ENCODE data around the gene PEAR1.

The PEAR1 gene

GRCh38 chr1:156941675-156942074 is 48.2 kb downstream of the PEAR1 start:
- DNase-seq (ENCODE audit: low spot score) = no peak

- DNase-seq (ENCODE audit: low spot score) = no peak
These were observed 48.7 kb downstream of the PEAR1 start for GRCh38 chr1:156942176-156942575.

GRCh38 chr1:156942576-156942975 is 49.1 kb downstream of the PEAR1 start:
- no peak for DNase-seq (ENCODE audit: low spot score)

GRCh38 chr1:156943756-156944155 is 50.2 kb downstream of the PEAR1 start:
- DNase-seq (ENCODE audit: low spot score) = no peak

DNA sequence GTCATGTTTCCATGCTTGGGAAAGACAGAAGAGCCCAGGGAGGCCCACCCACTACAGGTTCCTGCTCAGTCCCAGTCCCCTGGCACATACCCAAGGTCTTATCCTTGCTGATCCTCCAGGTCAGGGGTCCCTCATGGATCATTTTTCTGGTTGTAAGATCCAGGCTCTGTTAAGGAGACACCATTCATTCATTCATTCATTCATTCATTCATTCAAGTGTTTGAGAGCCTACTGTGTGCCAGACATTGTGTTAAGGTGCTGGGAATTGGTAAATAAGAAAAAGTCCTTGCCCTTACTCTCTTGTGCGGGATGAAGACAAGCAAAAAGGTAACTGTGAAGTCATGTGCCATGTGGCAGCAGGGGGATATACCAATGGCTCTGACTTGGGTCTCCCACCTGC is 50.8 kb downstream of the PEAR1 start:
- DNase-seq (ENCODE audit: low spot score) = no peak

GRCh38 chr1:156944848-156945247 is 51.3 kb downstream of the PEAR1 start:
- DNase-seq (ENCODE audit: low spot score) = no peak

- DNase-seq (ENCODE audit: low spot score) = no peak
These were observed 52.6 kb downstream of the PEAR1 start for GRCh38 chr1:156945881-156946661.

GRCh38 chr1:156947127-156947526 is 53.6 kb downstream of the PEAR1 start:
- DNase-seq (ENCODE audit: low spot score) = no peak

- no peak for DNase-seq (ENCODE audit: low spot score)
These were observed 54.5 kb downstream of the PEAR1 start for GRCh38 chr1:156947818-156948525.

GRCh38 chr1:156948708-156949107 is 55.2 kb downstream of the PEAR1 start:
- DNase-seq (ENCODE audit: low spot score) = peak; percentile 32

- no peak for DNase-seq (ENCODE audit: low spot score)
These were observed 55.6 kb downstream of the PEAR1 start for GRCh38 chr1:156949127-156949526.

- no peak for DNase-seq (ENCODE audit: low spot score)
These were observed 57.9 kb downstream of the PEAR1 start for GRCh38 chr1:156951371-156951770.

GRCh38 chr1:156953571-156953970 is 60.1 kb downstream of the PEAR1 start:
- DNase-seq (ENCODE audit: low spot score) = no peak

GRCh38 chr1:156956333-156956732 is 62.8 kb downstream of the PEAR1 start:
- no peak for DNase-seq (ENCODE audit: low spot score)

- no peak for DNase-seq (ENCODE audit: low spot score)
These were observed 64.1 kb downstream of the PEAR1 start for GRCh38 chr1:156957634-156958033.

DNA sequence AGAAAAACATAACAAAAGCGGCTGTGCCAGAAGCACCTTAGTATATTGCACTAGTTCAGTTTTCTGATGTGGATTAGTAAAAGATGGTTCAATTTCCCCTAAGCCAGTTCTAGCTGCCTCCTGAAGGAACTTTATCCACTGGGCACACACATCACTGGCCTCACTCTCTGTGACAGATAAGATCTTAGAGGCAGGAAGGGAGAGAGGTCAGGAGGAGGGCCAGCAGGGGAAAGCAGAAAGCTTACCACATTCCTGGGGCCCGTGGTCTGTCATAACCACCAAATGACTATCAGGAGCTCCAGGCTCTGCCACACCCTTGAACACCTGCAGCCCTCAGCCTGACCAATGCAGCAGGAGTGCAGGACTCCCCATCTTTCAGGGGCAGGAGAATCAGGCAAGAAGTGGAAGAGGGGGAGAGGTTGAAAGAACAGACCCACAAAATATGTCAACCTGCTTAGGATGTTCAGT is 64.8 kb downstream of the PEAR1 start:
- no peak for DNase-seq (ENCODE audit: low spot score)

- DNase-seq (ENCODE audit: low spot score) = peak; percentile 17
These were observed 65.9 kb downstream of the PEAR1 start for GRCh38 chr1:156959414-156959813.

GRCh38 chr1:156959925-156960324 is 66.4 kb downstream of the PEAR1 start:
- DNase-seq (ENCODE audit: low spot score) = no peak

DNA sequence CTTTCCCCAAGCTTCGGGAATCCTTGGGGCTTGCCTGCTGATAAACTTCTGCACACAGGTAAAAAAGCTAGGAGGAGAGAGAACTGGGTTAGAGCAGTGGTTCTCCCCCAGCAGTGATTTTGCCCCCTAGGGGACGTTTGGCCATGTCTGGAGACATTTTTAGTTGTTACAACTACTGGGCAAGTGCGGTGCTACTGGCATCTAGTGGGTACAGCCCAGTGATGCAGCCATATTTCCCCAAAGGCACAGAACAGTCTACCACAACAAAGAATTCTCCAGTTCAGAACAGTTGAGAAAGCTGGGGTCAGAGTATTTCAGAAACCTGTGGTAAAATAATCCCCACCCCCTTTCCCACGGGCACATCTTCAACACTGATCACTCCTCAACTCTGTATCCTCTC is 68.2 kb downstream of the PEAR1 start:
- DNase-seq (ENCODE audit: low spot score) = peak; percentile 88

DNA sequence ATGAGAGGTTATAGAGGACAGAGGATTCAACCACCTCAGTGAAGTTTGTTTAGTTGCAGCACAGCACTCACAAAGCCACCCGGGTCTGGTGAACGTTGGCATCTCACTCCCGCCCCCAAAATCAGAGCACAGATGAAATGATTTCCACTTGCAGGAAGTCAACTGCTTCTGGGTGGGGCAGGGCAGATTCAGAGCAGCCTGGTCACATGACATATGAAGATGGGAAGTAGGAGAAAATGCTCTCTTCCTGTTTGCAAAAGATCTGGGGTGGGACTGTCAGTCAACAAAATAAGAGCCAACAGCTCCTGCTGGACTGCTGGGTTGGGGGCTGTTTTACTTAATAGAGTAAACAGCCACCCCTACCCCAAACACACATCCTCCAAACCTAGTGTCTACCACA is 70.1 kb downstream of the PEAR1 start:
- DNase-seq (ENCODE audit: low spot score) = peak; percentile 70

DNA sequence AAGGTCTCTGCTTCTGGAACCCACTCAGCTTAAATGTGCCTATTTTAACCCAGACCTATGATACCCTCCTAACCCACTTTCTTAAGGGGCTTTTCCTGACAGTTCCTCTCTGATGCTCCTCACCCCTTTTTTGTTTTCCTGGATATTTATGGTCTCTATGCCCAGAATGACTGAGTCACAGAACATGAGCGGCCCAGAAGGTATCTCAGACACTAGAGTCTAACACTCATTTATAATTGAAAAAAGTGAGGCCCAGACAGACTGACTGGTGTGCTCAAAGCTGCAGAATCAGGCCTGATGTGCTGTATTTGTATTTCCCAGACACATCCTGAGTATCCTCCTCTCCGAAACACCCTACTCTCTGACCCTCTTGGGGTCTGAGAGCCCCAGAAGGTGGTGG is 70.9 kb downstream of the PEAR1 start:
- no peak for DNase-seq (ENCODE audit: low spot score)

Data from NAMALWA (cell line).